ENCODE results near the gene EXD2.

- TF ChIP-seq CTCF (IDR thresholded peaks at IDR 0.05 in 8 of 11, conservative IDR thresholded peaks at IDR 0.05 in 3 of 11) (no peak), POLR2AphosphoS5 (IDR thresholded peaks at IDR 0.05) (no peak)
These were observed 49.7 kb upstream of the EXD2 start for GRCh38 chr14:69141550-69141949.
